Liver (tissue), 3 donors: Measurements from ENCODE around the gene MAP2K3.
"Not testable (repeated sequence)": the region's sequence is repeated elsewhere in the genome, so short reads cannot be mapped to it uniquely, and the experiment has no call there.

ENCODE experiments used
- CTCF ChIP-seq: fragments of 150-350 bp; IDR thresholded peaks from 2 replicates; pipeline ENCODE4 v1.5.1; 2017; ENCODE audit warnings: improper control_type of control experiment, low read depth, low read length; ENCODE audit not compliant: missing input control
- FOXA1 ChIP-seq: IDR thresholded peaks from 2 replicates; pipeline ENCODE4 v1.6.1; 2016; ENCODE audit warnings: antibody characterized with exemption
- GABPA ChIP-seq, 2 donors: IDR thresholded peaks in 1 of 2; conservative IDR thresholded peaks in 1 of 2; 2 replicates each; pipeline ENCODE4 v1.6.1; 2016; ENCODE audit warnings: antibody characterized with exemption in 2 of 2, mild to moderate bottlenecking in 1 of 2, moderate library complexity in 1 of 2
- JUND ChIP-seq, 2 donors: IDR thresholded peaks; 2 replicates each; pipeline ENCODE4 v1.6.1; 2016; ENCODE audit warnings: antibody characterized with exemption in 2 of 2
- MAX ChIP-seq: IDR thresholded peaks from 2 replicates; pipeline ENCODE4 v1.6.1; 2016; ENCODE audit warnings: antibody characterized with exemption
- RAD21 ChIP-seq, 2 donors: IDR thresholded peaks; 2 replicates each; pipeline ENCODE4 v1.6.1; 2016; ENCODE audit warnings: antibody characterized with exemption in 2 of 2, mild to moderate bottlenecking in 2 of 2
- RXRA ChIP-seq, 2 donors: IDR thresholded peaks; 2 replicates each; pipeline ENCODE4 v1.6.1; 2017 to 2018; ENCODE audit warnings: antibody characterized with exemption in 2 of 2, mild to moderate bottlenecking in 1 of 2
- YY1 ChIP-seq: IDR thresholded peaks from 2 replicates; pipeline ENCODE4 v1.6.1; 2016; ENCODE audit warnings: antibody characterized with exemption, mild to moderate bottlenecking
- donor health status: healthy.
- donor health status: healthy.

- not testable (repeated sequence) for TF ChIP-seq YY1; CTCF; RAD21 (IDR thresholded peaks at IDR 0.05); RXRA (IDR thresholded peaks at IDR 0.05); MAX; FOXA1; JUND (IDR thresholded peaks at IDR 0.05); GABPA (IDR thresholded peaks at IDR 0.05 in 1 of 2, conservative IDR thresholded peaks at IDR 0.05 in 1 of 2)
Measured at GRCh38 chr17:21341925-21342540, 57.5 kb downstream of the MAP2K3 start.
